Karpas-422 (cell line): ENCODE results near the gene IGFN1. TPM values are rescaled to one million over a fixed set of nuclear protein-coding genes. Genes with fewer than 3 reads are reported as not detected.

Source experiments
- DNase-seq: peaks from one replicate; pipeline ENCODE4 v3.0.0-alpha.2; 2015
- H2AFZ ChIP-seq: fragments of 200-600 bp; sonication (generic); 2 replicates; pipeline ENCODE4 v1.6.1; 2014; ENCODE audit warnings: antibody characterized with exemption, low read length, mixed read lengths
- H3K27ac ChIP-seq: fragments of 200-600 bp; sonication (generic); 2 replicates; pipeline ENCODE4 v1.5.1; 2014; ENCODE audit warnings: mild to moderate bottlenecking, low read length, moderate library complexity
- H3K27me3 ChIP-seq: fragments of 200-600 bp; sonication (generic); 2 replicates; pipeline ENCODE4 v1.6.1; 2014; ENCODE audit warnings: low read length, mixed read lengths
- H3K36me3 ChIP-seq: fragments of 200-600 bp; sonication (generic); 2 replicates; pipeline ENCODE4 v1.6.1; 2014; ENCODE audit warnings: low read length, mixed read lengths; ENCODE audit not compliant: insufficient read depth
- H3K4me1 ChIP-seq: fragments of 200-600 bp; sonication (generic); 2 replicates; pipeline ENCODE4 v1.6.1; 2014; ENCODE audit warnings: mild to moderate bottlenecking, low read length, mixed read lengths
- H3K4me2 ChIP-seq: fragments of 200-600 bp; sonication (generic); 2 replicates; pipeline ENCODE4 v1.6.1; 2014; ENCODE audit warnings: low read length, low read depth, mild to moderate bottlenecking; ENCODE audit not compliant: poor library complexity, severe bottlenecking
- H3K4me3 ChIP-seq: fragments of 200-600 bp; sonication (generic); 2 replicates; pipeline ENCODE4 v1.5.1; 2014; ENCODE audit warnings: mild to moderate bottlenecking, antibody characterized with exemption, low read length, mixed read lengths
- H3K79me2 ChIP-seq: fragments of 200-600 bp; sonication (generic); 2 replicates; pipeline ENCODE4 v1.6.1; 2014; ENCODE audit warnings: mild to moderate bottlenecking, low read length, mixed read lengths
- H3K9ac ChIP-seq: fragments of 200-600 bp; sonication (generic); 2 replicates; pipeline ENCODE4 v1.6.0; 2014; ENCODE audit warnings: low read length
- H3K9me2 ChIP-seq: fragments of 200-600 bp; sonication (generic), shearing (Covaris generic); replicated peaks from 2 replicates; pipeline ENCODE4 v1.6.0; 2014; ENCODE audit warnings: mild to moderate bottlenecking, low read length, moderate library complexity; ENCODE audit not compliant: insufficient read depth
- H3K9me3 ChIP-seq: fragments of 300-700, 200-600 bp; sonication (generic); 2 replicates; pipeline ENCODE4 v1.6.1; 2014; ENCODE audit warnings: low read length, mixed read lengths
- H4K20me1 ChIP-seq: fragments of 200-600 bp; sonication (generic); 2 replicates; pipeline ENCODE4 v1.6.1; 2014; ENCODE audit warnings: mild to moderate bottlenecking, antibody characterized with exemption, low read length, low read depth; ENCODE audit not compliant: insufficient read depth
- total RNA-seq: library from RNA; depleted of rRNA; stranded (reverse); fragments of >200 nt; shearing (Covaris generic); gene quantifications from 2 replicates; pipeline ENCODE4 v1.2.3, GENCODE V29; 2014; ENCODE audit warnings: low replicate concordance

IGFN1 gene
- total RNA-seq, 1 experiment from 2014 or later = not detected

DNA sequence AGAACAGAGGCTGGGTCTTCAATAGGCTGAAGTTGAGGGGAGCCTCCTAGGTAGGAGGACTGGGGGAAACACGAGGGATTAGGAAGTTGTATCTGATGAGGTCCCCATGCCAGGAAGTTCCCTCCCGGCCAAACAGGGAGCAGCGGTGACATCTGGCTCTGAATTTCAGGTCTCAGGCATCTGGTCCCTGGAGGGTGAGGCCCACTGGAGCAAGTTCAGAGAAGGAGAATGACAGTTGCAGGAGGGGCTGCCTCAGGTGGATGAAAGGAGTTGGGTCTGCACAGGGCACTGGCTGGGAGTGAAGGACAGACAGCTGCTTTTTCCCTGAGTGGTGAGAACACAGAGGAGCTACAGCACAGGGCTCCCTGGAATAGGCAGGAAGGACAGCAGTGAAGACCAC is 45.5 kb upstream of the IGFN1 start:
- peaks cover 7% of the 10 kb centered on the region for H3K4me1 ChIP-seq
- H3K9ac ChIP-seq = no peak overlapping the region
- DNase-seq = no peak
- peaks cover 8% of the 10 kb centered on the region for H3K36me3 ChIP-seq
- H3K27ac ChIP-seq = no peak overlapping the region
- H3K9me3 ChIP-seq = no peaks in the 10 kb centered on the region
- no peak overlapping the region for H3K4me3 ChIP-seq
- no peaks in the 10 kb centered on the region for H3K27me3 ChIP-seq
- peaks cover 4% of the 10 kb centered on the region; the same call in 1 of the 2 replicates for H4K20me1 ChIP-seq
- no peaks in the 10 kb centered on the region for H3K9me2 ChIP-seq
- no peaks in the 10 kb centered on the region for H3K79me2 ChIP-seq
- H2AFZ ChIP-seq = no peak overlapping the region
- no peak overlapping the region for H3K4me2 ChIP-seq

DNA sequence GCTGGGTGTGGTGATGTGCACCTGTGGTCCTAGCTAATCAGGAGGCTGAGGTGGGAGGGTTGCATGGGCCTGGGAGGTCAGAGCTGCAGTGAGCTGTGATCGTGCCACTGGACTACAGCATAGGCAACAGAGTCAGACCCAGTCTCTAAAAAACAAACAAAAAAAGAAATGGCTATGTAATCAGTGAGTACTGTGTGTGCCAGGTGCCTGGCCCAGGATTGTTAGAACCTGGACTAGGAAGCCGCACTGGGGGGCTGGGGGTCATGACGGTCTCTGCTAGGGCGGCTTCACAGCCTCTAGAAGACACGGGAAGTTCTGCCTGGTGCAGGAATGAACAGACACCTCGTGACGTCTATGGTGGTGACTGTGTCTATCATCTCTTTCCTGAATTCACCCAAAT is 44.8 kb upstream of the IGFN1 start:
- H3K27ac ChIP-seq = no peak overlapping the region
- H3K9me2 ChIP-seq = no peaks in the 10 kb centered on the region
- no peak for DNase-seq
- no peak overlapping the region for H2AFZ ChIP-seq
- H3K4me1 ChIP-seq = no peaks in the 10 kb centered on the region
- no peak overlapping the region for H3K4me3 ChIP-seq
- H3K9me3 ChIP-seq = no peaks in the 10 kb centered on the region
- H3K9ac ChIP-seq = no peak overlapping the region
- no peaks in the 10 kb centered on the region for H3K79me2 ChIP-seq
- no peaks in the 10 kb centered on the region for H3K27me3 ChIP-seq
- H3K36me3 ChIP-seq = peaks cover 8% of the 10 kb centered on the region
- no peaks in the 10 kb centered on the region for H4K20me1 ChIP-seq
- no peak overlapping the region for H3K4me2 ChIP-seq

DNA sequence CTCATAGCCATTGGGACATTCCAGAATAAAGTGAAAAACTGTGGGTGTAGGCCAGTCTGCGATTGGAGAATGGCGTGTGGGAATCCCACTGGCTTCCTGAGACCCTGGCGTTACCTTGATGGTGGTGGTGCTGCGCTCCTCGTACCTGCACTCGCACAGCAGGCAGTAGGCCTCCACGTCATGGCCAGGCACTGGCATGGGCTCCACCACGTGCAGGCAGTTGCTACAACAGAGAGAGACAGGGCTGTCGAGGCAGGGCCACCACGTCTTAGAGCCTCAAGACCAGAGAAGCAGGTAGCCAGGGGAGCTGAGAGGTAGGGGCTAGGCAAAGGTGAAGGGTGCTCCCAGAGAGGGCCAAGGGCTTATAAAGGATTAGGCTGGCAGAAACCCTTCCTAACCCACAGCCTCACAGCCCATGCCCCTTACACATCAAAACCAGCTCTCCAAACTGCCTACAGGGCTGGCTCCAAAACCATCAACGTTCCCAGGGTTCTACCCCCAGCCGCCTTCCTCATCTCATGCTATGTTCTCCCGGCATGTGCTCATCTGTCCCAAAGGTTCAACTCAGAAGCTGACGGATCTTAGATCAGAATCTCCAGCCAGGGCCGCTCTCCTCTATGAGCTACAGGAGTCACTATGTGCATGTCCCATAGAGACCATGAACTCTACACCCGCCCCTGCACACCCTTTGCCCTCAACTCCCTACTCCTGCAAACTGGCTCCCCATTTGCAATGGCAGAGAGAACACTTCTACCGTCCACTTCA is 43.8 kb upstream of the IGFN1 start:
- Histone ChIP-seq H4K20me1 (no peaks in the 10 kb centered on the region), H3K27me3 (no peaks in the 10 kb centered on the region), H3K9me2 (no peaks in the 10 kb centered on the region), H3K36me3 (peaks cover 14% of the 10 kb centered on the region), H3K9me3 (no peaks in the 10 kb centered on the region), H2AFZ (no peak overlapping the region), H3K9ac (no peak overlapping the region), H3K27ac (no peak overlapping the region), H3K4me1 (no peaks in the 10 kb centered on the region), H3K4me3 (no peak overlapping the region), H3K79me2 (no peaks in the 10 kb centered on the region), H3K4me2 (no peak overlapping the region)
- DNase-seq = no peak

DNA sequence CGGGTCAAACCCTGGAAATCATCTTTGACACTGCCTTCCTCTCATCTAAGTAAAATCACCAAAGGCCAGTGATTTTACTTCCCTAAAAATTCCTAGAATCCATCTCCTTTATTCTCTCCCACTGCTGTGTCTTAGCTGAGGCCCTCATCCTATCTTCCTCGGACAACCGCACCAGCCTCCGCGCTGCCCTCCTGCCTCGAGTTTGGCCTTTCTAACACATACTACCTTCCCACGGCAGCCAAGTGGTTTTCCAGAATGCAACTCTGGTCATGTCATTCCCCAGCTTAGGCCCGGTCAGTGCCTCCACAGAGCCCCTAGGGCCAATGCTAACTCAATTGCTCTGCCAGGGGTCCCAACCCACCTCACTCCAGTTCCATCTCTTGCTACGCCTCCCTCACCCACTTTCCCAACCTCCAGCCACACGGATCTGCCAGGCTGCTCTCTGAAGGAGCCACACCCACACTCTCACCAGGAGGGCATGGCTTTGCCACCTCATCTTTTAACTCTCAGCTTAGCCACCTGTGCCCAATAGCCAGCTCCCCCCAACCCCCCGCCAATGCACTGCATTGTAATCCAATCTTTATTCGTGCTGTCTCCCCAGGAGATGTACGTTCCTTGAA is 43.1 kb upstream of the IGFN1 start:
- Histone ChIP-seq H3K9me3 (no peaks in the 10 kb centered on the region), H3K79me2 (peaks cover under 1% of the 10 kb centered on the region), H3K9ac (no peak overlapping the region), H3K27ac (no peak overlapping the region), H3K4me1 (peaks cover 3% of the 10 kb centered on the region), H3K9me2 (no peaks in the 10 kb centered on the region), H3K36me3 (peaks cover 14% of the 10 kb centered on the region), H4K20me1 (no peaks in the 10 kb centered on the region), H3K27me3 (no peaks in the 10 kb centered on the region), H3K4me2 (no peak overlapping the region), H2AFZ (no peak overlapping the region), H3K4me3 (no peak overlapping the region)
- DNase-seq = no peak

DNA sequence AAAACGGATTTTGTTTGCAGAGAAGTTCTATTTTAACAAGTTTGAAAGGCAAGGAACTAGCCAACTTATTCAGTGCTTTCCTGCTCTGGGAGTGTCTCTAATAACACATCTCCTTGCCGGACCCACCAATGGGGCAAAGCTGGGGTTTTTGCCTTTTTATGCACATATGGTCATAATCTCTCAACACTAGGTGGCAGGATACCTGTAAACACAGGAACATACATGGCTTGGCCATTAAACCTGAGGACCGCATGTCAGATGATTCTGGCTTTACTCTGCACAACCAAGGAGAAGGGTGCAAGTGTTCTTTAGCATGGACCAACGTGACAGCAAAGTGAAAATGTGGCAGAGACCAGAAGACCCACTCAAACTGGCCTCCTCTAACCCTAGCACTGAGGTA is 41.2 kb upstream of the IGFN1 start:
- no peaks in the 10 kb centered on the region for H3K27me3 ChIP-seq
- peaks cover 14% of the 10 kb centered on the region for H3K36me3 ChIP-seq
- peaks cover 14% of the 10 kb centered on the region for H3K4me1 ChIP-seq
- H2AFZ ChIP-seq = no peak overlapping the region
- H3K9me3 ChIP-seq = no peaks in the 10 kb centered on the region
- H3K4me3 ChIP-seq = no peak overlapping the region
- H4K20me1 ChIP-seq = no peaks in the 10 kb centered on the region
- H3K4me2 ChIP-seq = no peak overlapping the region
- peak; percentile 70 for DNase-seq
- no peak overlapping the region for H3K27ac ChIP-seq
- peaks cover 17% of the 10 kb centered on the region for H3K79me2 ChIP-seq
- no peak overlapping the region for H3K9ac ChIP-seq
- no peaks in the 10 kb centered on the region for H3K9me2 ChIP-seq

DNA sequence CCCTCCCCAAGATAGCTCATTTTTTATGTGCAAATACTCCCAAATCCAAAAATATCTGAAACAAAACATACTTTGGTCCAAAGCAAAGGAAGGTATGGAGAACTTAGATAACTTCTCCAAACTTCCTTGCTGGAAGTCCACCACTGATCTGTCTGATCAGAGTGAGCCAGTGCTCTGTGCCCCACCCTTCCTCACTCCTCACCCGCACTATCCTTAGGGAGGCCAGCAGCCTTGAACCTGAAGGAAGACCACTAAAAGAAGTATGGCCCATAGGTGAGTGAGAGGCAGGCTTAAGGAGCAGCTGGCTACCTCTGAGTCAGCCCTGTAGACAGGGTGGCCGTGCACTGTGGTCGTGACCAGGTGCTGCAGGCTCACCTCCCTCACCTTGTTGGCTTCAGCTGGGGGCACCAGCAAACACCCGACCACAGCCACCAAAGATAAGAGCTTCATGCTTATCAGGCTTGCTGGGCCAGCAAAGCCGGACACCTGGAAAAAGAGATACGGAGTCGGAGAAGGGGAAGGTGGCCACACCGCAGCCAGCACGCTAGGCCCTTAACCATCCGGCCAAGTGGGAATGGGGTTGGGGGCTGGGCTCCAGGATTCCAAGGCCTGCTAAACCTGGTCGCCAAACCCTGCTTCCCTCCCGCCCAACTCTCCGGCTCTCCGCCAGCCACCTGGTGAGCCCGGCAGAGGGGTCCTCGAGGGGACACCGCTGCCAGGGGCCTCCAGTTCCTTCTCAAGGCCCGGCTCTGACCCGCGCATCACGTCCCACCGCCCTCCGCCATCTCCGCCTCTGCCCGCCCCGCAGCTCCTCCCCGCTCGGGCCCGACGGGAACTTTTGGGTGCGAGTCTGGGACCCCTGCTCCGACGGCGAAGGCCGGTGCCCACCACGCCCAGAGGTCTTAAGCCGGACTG is 36.9 kb upstream of the IGFN1 start:
- H3K27ac ChIP-seq = no peak overlapping the region
- peaks cover 17% of the 10 kb centered on the region for H3K79me2 ChIP-seq
- peak; percentile 47 for DNase-seq
- H3K9me2 ChIP-seq = no peaks in the 10 kb centered on the region
- H4K20me1 ChIP-seq = no peaks in the 10 kb centered on the region
- peaks cover 29% of the 10 kb centered on the region for H3K4me1 ChIP-seq
- peak overlapping the region; percentile 92 for H3K4me3 ChIP-seq
- H3K27me3 ChIP-seq = no peaks in the 10 kb centered on the region
- peak overlapping the region; percentile 91 for H3K4me2 ChIP-seq
- H2AFZ ChIP-seq = peak overlapping the region; percentile 78; the same call in 1 of the 2 replicates
- H3K9ac ChIP-seq = peak overlapping the region; percentile 84
- H3K36me3 ChIP-seq = peaks cover 12% of the 10 kb centered on the region; the same call in 1 of the 2 replicates
- no peaks in the 10 kb centered on the region for H3K9me3 ChIP-seq

DNA sequence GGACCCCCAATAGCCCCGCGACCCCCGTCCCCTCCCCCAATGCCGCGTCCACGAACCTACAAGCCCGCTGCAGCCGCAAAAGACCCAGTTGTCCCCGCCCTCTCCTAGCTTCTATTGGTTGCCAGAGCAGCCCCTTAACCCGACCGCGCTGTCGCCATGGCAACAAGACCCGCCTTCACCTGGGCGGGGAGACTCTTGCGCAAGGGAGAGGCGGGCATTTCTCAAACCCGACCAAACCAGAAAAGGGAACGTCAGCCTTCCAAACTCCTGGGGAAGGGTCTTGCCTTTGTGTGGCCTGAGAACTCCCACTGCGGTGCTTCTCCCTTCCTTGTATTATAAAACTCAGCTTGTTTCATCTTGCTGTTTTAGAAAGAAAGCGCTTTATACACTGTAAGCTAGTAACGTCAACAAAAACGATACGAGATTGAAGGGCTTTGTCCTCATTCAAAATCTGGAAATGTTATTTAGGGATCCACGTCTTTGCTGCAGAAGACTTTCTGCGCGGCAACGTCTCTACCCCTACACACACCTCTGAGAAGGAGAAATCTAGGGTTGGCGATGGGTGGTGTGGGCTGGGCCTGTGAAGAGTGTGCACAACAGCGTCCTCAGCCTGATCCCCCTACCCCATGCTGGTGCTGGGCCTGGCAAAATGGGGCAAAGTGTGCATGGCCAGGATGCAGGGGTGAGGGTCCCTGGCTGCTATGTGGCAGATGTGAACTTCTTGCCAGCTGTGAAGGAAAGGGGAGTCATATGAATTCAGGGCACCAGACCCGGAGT is 36.0 kb upstream of the IGFN1 start, which contains the start of gene TMEM9:
TSS of gene TMEM9 (minus strand) at position 86 of the 777 bp plus-strand sequence. CDS start 551 bp downstream, outside the sequence.
- Histone ChIP-seq H4K20me1 (no peaks in the 10 kb centered on the region), H3K4me2 (peak within 1 kb of the TSS; percentile 91), H3K9me3 (no peaks in the 10 kb centered on the region), H3K4me1 (peaks cover 29% of the 10 kb centered on the region), H3K36me3 (peaks cover 6% of the 10 kb centered on the region; the same call in 1 of the 2 replicates), H3K27me3 (no peaks in the 10 kb centered on the region), H3K27ac (no peak within 1 kb of the TSS), H3K79me2 (peaks cover 17% of the 10 kb centered on the region), H3K4me3 (peak within 1 kb of the TSS; percentile 92), H2AFZ (peak within 1 kb of the TSS; percentile 86), H3K9ac (peak within 1 kb of the TSS; percentile 84), H3K9me2 (no peaks in the 10 kb centered on the region)
- peak; percentile 99 for DNase-seq
